ENCODE results near the gene GPRC5D.

DNA sequence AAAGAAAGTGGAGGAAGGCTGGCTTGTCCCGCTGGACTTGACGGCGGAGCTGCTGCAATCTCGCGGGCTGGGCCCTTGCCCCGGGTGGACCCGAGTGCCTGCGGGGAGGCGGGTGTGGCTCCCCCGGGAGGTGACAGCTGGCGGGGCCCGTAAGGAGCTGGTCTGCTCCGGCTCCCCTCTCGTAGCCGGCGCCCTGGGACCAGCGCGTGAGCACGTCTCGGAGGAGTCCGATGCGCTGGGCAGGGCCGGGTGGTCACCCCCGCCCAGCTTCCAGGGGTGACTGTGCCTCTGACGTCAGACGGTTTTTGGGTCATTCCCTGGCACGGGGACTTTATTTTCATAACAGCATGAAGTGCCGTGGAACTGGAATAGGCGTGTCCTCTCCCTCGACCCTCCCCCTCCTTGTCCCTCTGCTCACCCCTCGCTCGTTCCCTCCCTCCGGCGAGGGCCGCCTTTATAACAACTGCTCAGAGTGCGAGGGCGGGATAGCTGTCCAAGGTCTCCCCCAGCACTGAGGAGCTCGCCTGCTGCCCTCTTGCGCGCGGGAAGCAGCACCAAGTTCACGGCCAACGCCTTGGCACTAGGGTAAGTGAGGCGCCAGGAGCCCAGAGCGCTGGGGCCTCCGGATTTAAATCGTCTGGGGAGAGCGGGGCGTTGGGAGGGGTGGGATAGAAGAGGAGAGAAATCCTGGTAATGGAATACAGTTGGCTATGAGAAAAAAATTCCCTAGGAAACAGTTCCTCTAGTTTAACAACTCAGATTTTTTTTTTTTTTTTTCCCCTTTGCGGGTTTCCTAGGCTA, 60.7 kb downstream of the GPRC5D start, which contains the start of gene GPRC5A:
- TF ChIP-seq, protein P1, sequence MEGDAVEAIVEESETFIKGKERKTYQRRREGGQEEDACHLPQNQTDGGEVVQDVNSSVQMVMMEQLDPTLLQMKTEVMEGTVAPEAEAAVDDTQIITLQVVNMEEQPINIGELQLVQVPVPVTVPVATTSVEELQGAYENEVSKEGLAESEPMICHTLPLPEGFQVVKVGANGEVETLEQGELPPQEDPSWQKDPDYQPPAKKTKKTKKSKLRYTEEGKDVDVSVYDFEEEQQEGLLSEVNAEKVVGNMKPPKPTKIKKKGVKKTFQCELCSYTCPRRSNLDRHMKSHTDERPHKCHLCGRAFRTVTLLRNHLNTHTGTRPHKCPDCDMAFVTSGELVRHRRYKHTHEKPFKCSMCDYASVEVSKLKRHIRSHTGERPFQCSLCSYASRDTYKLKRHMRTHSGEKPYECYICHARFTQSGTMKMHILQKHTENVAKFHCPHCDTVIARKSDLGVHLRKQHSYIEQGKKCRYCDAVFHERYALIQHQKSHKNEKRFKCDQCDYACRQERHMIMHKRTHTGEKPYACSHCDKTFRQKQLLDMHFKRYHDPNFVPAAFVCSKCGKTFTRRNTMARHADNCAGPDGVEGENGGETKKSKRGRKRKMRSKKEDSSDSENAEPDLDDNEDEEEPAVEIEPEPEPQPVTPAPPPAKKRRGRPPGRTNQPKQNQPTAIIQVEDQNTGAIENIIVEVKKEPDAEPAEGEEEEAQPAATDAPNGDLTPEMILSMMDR (conservative IDR thresholded peaks at IDR 0.05; ENCODE audit: low read length) = no peak
- TF ChIP-seq EZH2phosphoT487 (IDR thresholded peaks at IDR 0.05; ENCODE audit: borderline replicate concordance) = no peak

Measured in Loucy (cell line).